Measurements from ENCODE around the gene NLRP12. TPM values are rescaled to one million over a fixed set of nuclear protein-coding genes. Genes with fewer than 3 reads are reported as not detected.

The NLRP12 gene
- total RNA-seq, 4 donors from 2014 or later = 0.11 to 0.59 (median 0.27) TPM; not detected in 1

DNA sequence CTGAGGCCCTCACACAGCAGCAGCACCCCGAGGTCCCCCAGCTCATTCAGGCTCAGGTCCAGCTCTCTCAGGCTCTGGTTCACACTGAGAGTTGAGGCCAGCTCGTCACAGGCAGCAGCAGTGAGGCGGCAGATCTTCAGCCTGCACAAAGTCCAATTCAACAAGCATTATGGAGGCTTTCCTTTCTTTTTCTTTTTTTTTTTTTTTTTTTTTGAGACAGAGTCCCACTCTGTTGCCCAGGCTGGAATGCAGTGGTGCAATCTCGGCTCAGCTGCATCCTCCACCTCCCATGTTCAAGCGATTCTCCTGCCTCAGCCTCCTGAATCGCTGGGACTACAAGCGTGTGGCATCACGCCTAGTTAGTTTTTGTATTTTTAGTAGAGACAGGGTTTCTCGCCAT, 22.9 kb downstream of the NLRP12 start:
- no peak for DNase-seq
- Histone ChIP-seq H3K27me3 (no peaks in the 10 kb centered on the region), H3K4me3 (replicated peaks in 1 of 3) (no peak overlapping the region), H3K36me3 (no peaks in the 10 kb centered on the region), H3K9me3 (no peaks in the 10 kb centered on the region), H3K27ac (no peak overlapping the region), H3K4me1 (no peaks in the 10 kb centered on the region)
- 88 to 90% methylated on average over 9 of the region's 9 CpGs for WGBS, 2 donors
- TF ChIP-seq POLR2A (IDR thresholded peaks at IDR 0.05) (no peak), CTCF (IDR thresholded peaks at IDR 0.05) (no peak)
- intact Hi-C loops (cut with DNase I) = no loop called here

- DNase-seq = no peak
- Histone ChIP-seq H3K4me3 (replicated peaks in 1 of 3) (no peak overlapping the region), H3K4me1 (no peaks in the 10 kb centered on the region), H3K27ac (no peak overlapping the region), H3K27me3 (no peaks in the 10 kb centered on the region), H3K9me3 (no peaks in the 10 kb centered on the region), H3K36me3 (no peaks in the 10 kb centered on the region)
- intact Hi-C loops (cut with DNase I) = no loop called here
- no peak for TF ChIP-seq CTCF (IDR thresholded peaks at IDR 0.05)
- no peak for TF ChIP-seq POLR2A (IDR thresholded peaks at IDR 0.05)
- 71 to 78% methylated on average over 3 of the region's 4 CpGs for WGBS, 2 donors
These were observed 29.1 kb downstream of the NLRP12 start for GRCh38 chr19:53795019-53795418.

- Histone ChIP-seq H3K4me1 (no peaks in the 10 kb centered on the region), H3K36me3 (no peaks in the 10 kb centered on the region), H3K27ac (no peak overlapping the region), H3K4me3 (replicated peaks in 1 of 3) (no peak overlapping the region), H3K27me3 (no peaks in the 10 kb centered on the region), H3K9me3 (no peaks in the 10 kb centered on the region)
- no peak for TF ChIP-seq POLR2A (IDR thresholded peaks at IDR 0.05)
- peak; percentile 87 to 99 (median 94) for TF ChIP-seq CTCF (IDR thresholded peaks at IDR 0.05)
- 25 to 34% methylated on average over 7 to 10 of the region's 10 CpGs for WGBS, 2 donors
- DNase-seq = peak; percentile 80
- intact Hi-C loops (cut with DNase I) = no loop called here
These were observed 31.2 kb downstream of the NLRP12 start for GRCh38 chr19:53792721-53793433.

DNA sequence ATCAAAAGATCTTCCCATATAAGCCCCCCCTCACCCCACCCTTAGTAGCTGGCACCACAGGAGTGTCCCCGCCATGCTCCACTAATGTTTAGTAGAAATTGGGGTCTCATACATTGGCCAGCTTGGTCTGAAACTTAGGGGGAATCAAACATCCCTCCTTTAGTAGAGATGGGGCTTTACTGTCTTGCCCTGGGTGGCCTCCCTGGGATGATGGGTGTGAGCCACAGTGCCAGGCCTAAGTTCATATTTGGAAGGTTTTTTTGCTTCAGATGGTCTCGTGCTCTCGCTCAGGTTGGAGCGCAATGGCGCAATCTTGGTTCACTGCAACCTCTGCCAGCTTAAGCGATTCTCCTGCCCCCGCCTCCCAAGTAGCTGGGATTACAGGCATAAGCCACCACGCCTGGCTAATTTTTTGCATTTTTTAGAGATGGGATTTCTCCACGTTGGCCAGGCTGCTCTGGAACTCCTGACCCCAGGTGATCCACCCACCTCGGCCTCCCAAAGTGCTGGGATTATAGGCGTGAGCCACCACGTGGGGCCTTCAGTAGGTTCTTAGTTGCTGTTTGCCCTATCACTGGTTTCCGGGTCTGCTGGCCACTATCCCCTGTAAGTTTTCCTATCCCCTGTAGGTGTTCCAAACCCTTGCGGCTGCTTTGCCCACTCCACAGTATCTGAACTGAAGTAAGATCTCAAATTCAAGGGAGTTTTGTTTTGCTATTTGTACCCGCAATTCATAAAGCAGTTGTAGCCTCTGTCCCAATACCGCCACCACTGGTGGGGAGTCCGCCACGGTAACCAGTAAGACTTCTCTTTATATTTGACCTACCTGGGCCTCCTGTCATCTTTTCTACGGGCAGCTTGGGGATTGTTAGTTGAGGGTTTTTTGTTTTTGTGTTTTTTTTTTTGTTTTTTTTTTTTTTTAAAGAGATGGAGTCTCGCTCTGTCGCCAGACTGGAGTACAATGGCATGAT, 34.1 kb downstream of the NLRP12 start:
- WGBS, 2 donors = 87 to 90% methylated on average over 21 of the region's 21 CpGs
- Histone ChIP-seq H3K4me1 (no peaks in the 10 kb centered on the region), H3K27me3 (no peaks in the 10 kb centered on the region), H3K9me3 (no peaks in the 10 kb centered on the region), H3K36me3 (no peaks in the 10 kb centered on the region), H3K4me3 (replicated peaks in 1 of 3) (no peak overlapping the region), H3K27ac (no peak overlapping the region)
- DNase-seq = no peak
- intact Hi-C loops (cut with DNase I) = no loop called here
- no peak for TF ChIP-seq CTCF (IDR thresholded peaks at IDR 0.05)
- no peak for TF ChIP-seq POLR2A (IDR thresholded peaks at IDR 0.05)

DNA sequence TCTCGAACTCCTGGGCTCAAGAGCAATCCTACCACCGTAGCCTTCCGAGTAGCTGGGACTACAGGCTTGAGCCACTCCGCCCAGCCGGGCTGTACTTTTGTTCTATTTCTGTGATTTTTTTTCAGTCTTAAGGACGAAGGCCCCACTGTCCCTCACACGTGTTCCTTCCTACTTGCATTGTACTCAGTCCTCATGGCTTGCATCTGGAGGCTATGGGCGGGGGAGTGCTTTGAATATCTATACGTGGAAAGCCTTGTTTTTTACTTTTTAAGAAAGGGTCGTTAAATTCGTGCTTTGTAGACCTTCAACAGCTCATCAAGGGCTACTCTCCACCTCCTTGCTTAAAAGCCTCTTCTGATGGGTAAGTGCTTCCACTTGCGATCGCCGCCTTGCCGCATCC, 36.8 kb downstream of the NLRP12 start:
- H3K36me3 ChIP-seq = no peaks in the 10 kb centered on the region
- no peak overlapping the region for H3K27ac ChIP-seq
- no peak for TF ChIP-seq CTCF (IDR thresholded peaks at IDR 0.05)
- TF ChIP-seq POLR2A (IDR thresholded peaks at IDR 0.05) = no peak
- no peak overlapping the region for H3K4me3 ChIP-seq (replicated peaks in 1 of 3)
- no peak for DNase-seq
- H3K27me3 ChIP-seq = no peaks in the 10 kb centered on the region
- 42 to 56% methylated on average over 15 of the region's 15 CpGs for WGBS, 2 donors
- intact Hi-C loops (cut with DNase I) = no loop called here
- no peaks in the 10 kb centered on the region for H3K4me1 ChIP-seq
- no peaks in the 10 kb centered on the region for H3K9me3 ChIP-seq
